H9 (cell line): ENCODE results near the gene HLF. TPM values are rescaled to one million over a fixed set of nuclear protein-coding genes. Genes with fewer than 3 reads are reported as not detected.

ENCODE experiments used
- DNase-seq: peaks from one replicate; pipeline ENCODE4 v3.0.0-alpha.2; 2017
- H2AFZ ChIP-seq: one replicate; pipeline ENCODE4 v1.6.1; 2013; ENCODE audit warnings: mild to moderate bottlenecking, low read length, control low read depth, moderate library complexity
- H2AK5ac ChIP-seq: 2 replicates; pipeline ENCODE4 v1.6.1; 2013; ENCODE audit warnings: low read length, control low read depth, mixed read lengths; ENCODE audit not compliant: insufficient read length
- H2BK120ac ChIP-seq: one replicate; pipeline ENCODE4 v1.6.1; 2013; ENCODE audit warnings: low read depth, mild to moderate bottlenecking, low read length, control low read depth, inconsistent platforms; ENCODE audit not compliant: poor library complexity, severe bottlenecking
- H2BK12ac ChIP-seq: 2 replicates; pipeline ENCODE4 v1.6.1; 2013; ENCODE audit warnings: low read length, control low read depth, mixed read lengths, low read depth; ENCODE audit not compliant: insufficient read length
- H2BK15ac ChIP-seq: 2 replicates; pipeline ENCODE4 v1.6.1; 2013; ENCODE audit warnings: low read depth, low read length, control low read depth
- H2BK20ac ChIP-seq: one replicate; pipeline ENCODE4 v1.6.1; 2013; ENCODE audit warnings: low read depth, mild to moderate bottlenecking, low read length, control low read depth, inconsistent platforms; ENCODE audit not compliant: poor library complexity, severe bottlenecking
- H2BK5ac ChIP-seq: 2 replicates; pipeline ENCODE4 v1.6.1; 2013; ENCODE audit warnings: low read length, control low read depth, mixed read lengths; ENCODE audit not compliant: insufficient read length
- H3K14ac ChIP-seq: 2 replicates; pipeline ENCODE4 v1.6.1; 2013; ENCODE audit warnings: low read length, control low read depth; ENCODE audit not compliant: insufficient read depth
- H3K18ac ChIP-seq: 2 replicates; pipeline ENCODE4 v1.6.1; 2013; ENCODE audit warnings: low read depth, mild to moderate bottlenecking, mixed read lengths, low read length, control low read depth; ENCODE audit not compliant: insufficient read length
- H3K23ac ChIP-seq: 2 replicates; pipeline ENCODE4 v1.6.1; 2013; ENCODE audit warnings: low read length, control low read depth, mixed read lengths, low read depth; ENCODE audit not compliant: insufficient read length
- H3K23me2 ChIP-seq: 2 replicates; pipeline ENCODE4 v1.6.1; 2013; ENCODE audit warnings: low read depth, mild to moderate bottlenecking, mixed read lengths, low read length, control low read depth; ENCODE audit not compliant: insufficient read length, poor library complexity, severe bottlenecking
- H3K27ac ChIP-seq: 2 replicates; pipeline ENCODE4 v1.5.1; 2013; ENCODE audit warnings: low read length, control low read depth, mixed read lengths, low read depth; ENCODE audit not compliant: insufficient read length
- H3K27me3 ChIP-seq: 2 replicates; pipeline ENCODE4 v1.6.1; 2013; ENCODE audit warnings: low read length, control low read depth, inconsistent platforms; ENCODE audit not compliant: insufficient read depth
- H3K4ac ChIP-seq: 2 replicates; pipeline ENCODE4 v1.6.1; 2013; ENCODE audit warnings: low read depth, mild to moderate bottlenecking, control low read depth, inconsistent platforms, low read length, moderate library complexity
- H3K4me1 ChIP-seq: 2 replicates; pipeline ENCODE4 v1.6.1; 2013; ENCODE audit warnings: low read length, control low read depth, inconsistent platforms; ENCODE audit not compliant: insufficient read depth
- H3K4me2 ChIP-seq: 2 replicates; pipeline ENCODE4 v1.6.1; 2013; ENCODE audit warnings: low read length, control low read depth, mixed read lengths; ENCODE audit not compliant: insufficient read length, insufficient read depth
- H3K56ac ChIP-seq: 2 replicates; pipeline ENCODE4 v1.6.1; 2013; ENCODE audit warnings: low read depth, mild to moderate bottlenecking, mixed read lengths, low read length, control low read depth; ENCODE audit not compliant: insufficient read length
- H3K79me1 ChIP-seq: 2 replicates; pipeline ENCODE4 v1.6.1; 2013; ENCODE audit warnings: low read depth, mild to moderate bottlenecking, moderate library complexity, low read length, control low read depth, inconsistent platforms; ENCODE audit not compliant: insufficient read depth, poor library complexity, severe bottlenecking
- H3K79me2 ChIP-seq: 2 replicates; pipeline ENCODE4 v1.6.1; 2013; ENCODE audit warnings: low read length, control low read depth, inconsistent platforms; ENCODE audit not compliant: insufficient read depth
- H3K9ac ChIP-seq: 2 replicates; pipeline ENCODE4 v1.6.1; 2013; ENCODE audit warnings: low read length, control low read depth, mixed read lengths; ENCODE audit not compliant: insufficient read length; ENCODE audit errors: extremely low read depth
- H3K9me3 ChIP-seq: one replicate; pipeline ENCODE4 v1.6.1; 2013; ENCODE audit warnings: low read depth, low read length, inconsistent platforms; ENCODE audit not compliant: control insufficient read depth
- H3T11ph ChIP-seq: one replicate; pipeline ENCODE4 v1.6.1; 2013; ENCODE audit warnings: mild to moderate bottlenecking, low read length, control low read depth, inconsistent platforms
- H4K20me1 ChIP-seq: one replicate; pipeline ENCODE4 v1.6.1; 2013; ENCODE audit not compliant: control insufficient read depth, insufficient read length, insufficient read depth
- H4K5ac ChIP-seq: 2 replicates; pipeline ENCODE4 v1.6.1; 2013; ENCODE audit warnings: low read depth, mild to moderate bottlenecking, mixed read lengths, low read length, control low read depth; ENCODE audit not compliant: insufficient read length
- H4K8ac ChIP-seq: replicated peaks from 2 replicates; pipeline ENCODE4 v1.6.1; 2013; ENCODE audit warnings: low read length, control low read depth, mixed read lengths, low read depth; ENCODE audit not compliant: insufficient read length
- H4K91ac ChIP-seq: 2 replicates; pipeline ENCODE4 v1.6.1; 2013; ENCODE audit warnings: low read depth, mild to moderate bottlenecking, moderate library complexity, mixed read lengths, low read length, control low read depth; ENCODE audit not compliant: insufficient read length
- H3K27ac Mint-ChIP-seq, 3 experiments: 2 replicates in 2 of 3; 3 replicates in 1 of 3; pipeline ENCODE4 v1.8.0; 2020 to 2021; ENCODE audit warnings: mixed read lengths in 3 of 3, mild to moderate bottlenecking in 1 of 3, moderate library complexity in 1 of 3
- H3K27me3 Mint-ChIP-seq: 2 replicates; pipeline ENCODE4 v1.8.0; 2021; ENCODE audit warnings: low read depth, mild to moderate bottlenecking, moderate library complexity, mixed read lengths
- H3K36me3 Mint-ChIP-seq, 3 experiments: 2 replicates in 2 of 3; 3 replicates in 1 of 3; pipeline ENCODE4 v1.8.0; 2020 to 2021; ENCODE audit warnings: low read depth in 3 of 3, mixed read lengths in 3 of 3; ENCODE audit not compliant: insufficient read depth in 1 of 3
- H3K4me1 Mint-ChIP-seq, 2 experiments: 2 replicates each; pipeline ENCODE4 v1.8.0; 2020; ENCODE audit warnings: mixed read lengths in 2 of 2
- H3K4me3 Mint-ChIP-seq, 2 experiments: 2 replicates in 1 of 2; 3 replicates in 1 of 2; pipeline ENCODE4 v1.8.0; 2020 to 2021; ENCODE audit warnings: mild to moderate bottlenecking in 2 of 2, mixed read lengths in 2 of 2, moderate library complexity in 1 of 2
- H3K9me3 Mint-ChIP-seq, 2 experiments: 2 replicates in 1 of 2; 3 replicates in 1 of 2; pipeline ENCODE4 v1.8.0; 2020; ENCODE audit warnings: mild to moderate bottlenecking in 2 of 2, mixed read lengths in 2 of 2, moderate library complexity in 1 of 2
- WGBS: extraction: QIAGEN DNeasy Blood & Tissue Kit; methylation state at CpG from one replicate; pipeline ENCODE4 v1.1.7; 2013; ENCODE audit warnings: missing lambda C conversion rate, low lambda C conversion rate, mixed read lengths; ENCODE audit not compliant: insufficient read length; ENCODE audit errors: extremely low coverage; 5-methylcytosine and 5-hydroxymethylcytosine counted together
- total RNA-seq: library from RNA; stranded (reverse); gene quantifications from 2 replicates; pipeline ENCODE4 v1.2.1, GENCODE V29; 2021
- TF ChIP-seq, protein P1 (sequence below): fragments of 200-600 bp; sonication (generic); conservative IDR thresholded peaks from 3 replicates; pipeline ENCODE4 v1.8.0; 2021; ENCODE audit warnings: antibody characterized with exemption, mild to moderate bottlenecking

Gene HLF
- total RNA-seq, 1 experiment from 2014 or later: 0.17 TPM

DNA sequence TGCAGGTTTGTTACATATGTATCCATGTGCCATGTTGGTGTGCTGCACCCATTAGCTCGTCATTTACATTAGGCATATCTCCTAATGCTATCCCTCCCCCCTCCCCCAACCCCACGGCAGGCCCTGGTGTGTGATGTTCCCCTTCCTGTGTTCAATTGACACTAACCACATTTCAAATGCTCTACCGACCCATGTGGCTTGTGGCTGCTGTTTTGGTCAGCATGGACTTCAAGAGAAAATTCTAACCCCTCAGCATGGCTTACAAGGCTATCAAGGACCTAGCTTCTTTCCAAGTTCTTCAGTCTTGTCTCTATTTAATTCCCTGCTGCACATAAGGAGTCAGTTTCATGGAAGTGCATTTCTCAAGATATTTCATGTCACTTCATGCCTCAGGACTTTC lies 103.9 kb downstream of the HLF start:
- Histone ChIP-seq H3K4me2 (no peak overlapping the region), H3K9me3 (no peaks in the 10 kb centered on the region), H4K20me1 (no peaks in the 10 kb centered on the region), H3K56ac (no peak overlapping the region), H3K23me2 (no peaks in the 10 kb centered on the region), H2BK15ac (no peak overlapping the region), H3K23ac (no peak overlapping the region), H2AK5ac (no peak overlapping the region), H2BK20ac (no peak overlapping the region), H4K5ac (no peak overlapping the region), H3K14ac (no peak overlapping the region), H3T11ph (no peak overlapping the region), H2BK5ac (no peak overlapping the region), H3K27ac (no peak overlapping the region), H3K27me3 (no peaks in the 10 kb centered on the region), H4K8ac (no peak overlapping the region), H3K79me2 (no peaks in the 10 kb centered on the region), H4K91ac (no peak overlapping the region), H2AFZ (no peak overlapping the region), H3K79me1 (no peaks in the 10 kb centered on the region), H3K9ac (no peak overlapping the region), H2BK12ac (no peak overlapping the region), H2BK120ac (no peak overlapping the region), H3K4me1 (no peaks in the 10 kb centered on the region), H3K4ac (no peak overlapping the region), H3K18ac (no peak overlapping the region)
- TF ChIP-seq, protein P1, sequence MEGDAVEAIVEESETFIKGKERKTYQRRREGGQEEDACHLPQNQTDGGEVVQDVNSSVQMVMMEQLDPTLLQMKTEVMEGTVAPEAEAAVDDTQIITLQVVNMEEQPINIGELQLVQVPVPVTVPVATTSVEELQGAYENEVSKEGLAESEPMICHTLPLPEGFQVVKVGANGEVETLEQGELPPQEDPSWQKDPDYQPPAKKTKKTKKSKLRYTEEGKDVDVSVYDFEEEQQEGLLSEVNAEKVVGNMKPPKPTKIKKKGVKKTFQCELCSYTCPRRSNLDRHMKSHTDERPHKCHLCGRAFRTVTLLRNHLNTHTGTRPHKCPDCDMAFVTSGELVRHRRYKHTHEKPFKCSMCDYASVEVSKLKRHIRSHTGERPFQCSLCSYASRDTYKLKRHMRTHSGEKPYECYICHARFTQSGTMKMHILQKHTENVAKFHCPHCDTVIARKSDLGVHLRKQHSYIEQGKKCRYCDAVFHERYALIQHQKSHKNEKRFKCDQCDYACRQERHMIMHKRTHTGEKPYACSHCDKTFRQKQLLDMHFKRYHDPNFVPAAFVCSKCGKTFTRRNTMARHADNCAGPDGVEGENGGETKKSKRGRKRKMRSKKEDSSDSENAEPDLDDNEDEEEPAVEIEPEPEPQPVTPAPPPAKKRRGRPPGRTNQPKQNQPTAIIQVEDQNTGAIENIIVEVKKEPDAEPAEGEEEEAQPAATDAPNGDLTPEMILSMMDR: no peak
- H3K9me3 Mint-ChIP-seq: peaks cover 19 to 22% of the 10 kb centered on the region in 2 experiments
- WGBS: no CpG with 5 or more reads among the region's 3 CpGs
- H3K27me3 Mint-ChIP-seq: no peaks in the 10 kb centered on the region
- no peak overlapping the region for H3K4me3 Mint-ChIP-seq
- peaks cover 7 to 17% (median 14%) of the 10 kb centered on the region in 3 experiments for H3K36me3 Mint-ChIP-seq
- DNase-seq: no peak
- peaks cover 12 to 13% of the 10 kb centered on the region in 2 experiments for H3K4me1 Mint-ChIP-seq
- no peak overlapping the region for H3K27ac Mint-ChIP-seq

Other genes with a start within 250 kb of the HLF start
- 24.0 and 24.2 TPM in 2 replicates for gene MMD, start 156.9 kb downstream of the HLF start, total RNA-seq
- gene SMIM36, start 246.5 kb downstream of the HLF start, total RNA-seq: not detected in 2 replicates